Neural cell (in vitro differentiated cells): ENCODE measurements around the gene RHOBTB3. TPM values are rescaled to one million over a fixed set of nuclear protein-coding genes. Genes with fewer than 3 reads are reported as not detected.

Source experiments
- H2AFZ ChIP-seq: fragments of 200-600, 300-800 bp; sonication (generic), shearing (Covaris generic); 2 replicates; pipeline ENCODE4 v1.6.0; 2014; ENCODE audit warnings: low read depth, mild to moderate bottlenecking, antibody characterized with exemption, low read length, moderate library complexity
- H3F3A ChIP-seq: fragments of 200-600 bp; shearing (Covaris generic); 2 replicates; pipeline ENCODE4 v1.6.1; 2016; ENCODE audit warnings: mild to moderate bottlenecking, moderate library complexity, mixed read lengths, antibody characterized with exemption, low read length; ENCODE audit not compliant: insufficient read depth, poor library complexity, severe bottlenecking
- H3K27ac ChIP-seq: fragments of 200-600, 300-800 bp; sonication (generic), shearing (Covaris generic); 2 replicates; pipeline ENCODE4 v1.5.1; 2014; ENCODE audit warnings: mild to moderate bottlenecking, low read length, moderate library complexity
- H3K27me3 ChIP-seq: fragments of 300-800, 200-600 bp; sonication (generic), shearing (Covaris generic); 2 replicates; pipeline ENCODE4 v1.6.0; 2014; ENCODE audit warnings: mild to moderate bottlenecking, low read depth, low read length, moderate library complexity; ENCODE audit not compliant: insufficient read depth
- H3K36me3 ChIP-seq: fragments of 300-800, 200-600 bp; sonication (generic), shearing (Covaris generic); 2 replicates; pipeline ENCODE4 v1.5.1; 2014; ENCODE audit warnings: mild to moderate bottlenecking, antibody characterized with exemption, low read length, moderate library complexity; ENCODE audit not compliant: insufficient read depth
- H3K4me2 ChIP-seq: fragments of 300-800, 200-600 bp; sonication (generic), shearing (Covaris generic); 2 replicates; pipeline ENCODE4 v1.6.0; 2014; ENCODE audit warnings: mild to moderate bottlenecking, low read length
- H3K4me3 ChIP-seq: fragments of 300-800, 200-600 bp; sonication (generic), shearing (Covaris generic); 2 replicates; pipeline ENCODE4 v1.5.1; 2014; ENCODE audit warnings: mild to moderate bottlenecking, low read length, moderate library complexity
- H3K79me2 ChIP-seq: fragments of 200-600 bp; shearing (Covaris generic); replicated peaks from 2 replicates; pipeline ENCODE4 v1.6.0; 2014; ENCODE audit warnings: mild to moderate bottlenecking, low read length, moderate library complexity; ENCODE audit not compliant: insufficient read depth
- H3K9ac ChIP-seq: fragments of 300-800, 200-600 bp; sonication (generic), shearing (Covaris generic); 2 replicates; pipeline ENCODE4 v1.6.1; 2016; ENCODE audit warnings: mild to moderate bottlenecking, low read length, mixed read lengths
- H3K9me2 ChIP-seq: fragments of 200-600 bp; shearing (Covaris generic); 2 replicates; pipeline ENCODE4 v1.6.1; 2016; ENCODE audit warnings: mild to moderate bottlenecking, low read length, mixed read lengths; ENCODE audit not compliant: insufficient read depth
- H3K9me3 ChIP-seq: fragments of 200-600, 300-800 bp; sonication (generic), shearing (Covaris generic); 2 replicates; pipeline ENCODE4 v1.6.1; 2016; ENCODE audit warnings: mild to moderate bottlenecking, mixed run types, low read length, moderate library complexity, mixed read lengths
- H4K20me1 ChIP-seq: fragments of 200-600 bp; shearing (Covaris generic); 2 replicates; pipeline ENCODE4 v1.6.1; 2016; ENCODE audit warnings: mild to moderate bottlenecking, mixed run types; ENCODE audit not compliant: insufficient read depth
- EP300 ChIP-seq: fragments of 450-650 bp; conservative IDR thresholded peaks from 2 replicates; pipeline ENCODE4 v1.6.1; 2014; ENCODE audit warnings: antibody characterized with exemption, mild to moderate bottlenecking, moderate library complexity; ENCODE audit not compliant: poor library complexity, severe bottlenecking
- EZH2 ChIP-seq: fragments of 200-600, 300-800 bp; shearing (Covaris generic), sonication (generic); IDR thresholded peaks from 2 replicates; pipeline ENCODE4 v1.6.1; 2014; ENCODE audit warnings: antibody characterized with exemption, low read length, borderline replicate concordance, mild to moderate bottlenecking; ENCODE audit not compliant: insufficient read depth, poor library complexity, severe bottlenecking
- MXI1 ChIP-seq: fragments of 450-650 bp; conservative IDR thresholded peaks from 2 replicates; pipeline ENCODE4 v1.6.1; 2014; ENCODE audit warnings: antibody characterized with exemption, mild to moderate bottlenecking; ENCODE audit not compliant: poor library complexity, severe bottlenecking
- POLR2AphosphoS5 ChIP-seq: IDR thresholded peaks from 2 replicates; pipeline ENCODE4 v1.6.1; 2012
- RAD21 ChIP-seq: fragments of 450-650 bp; conservative IDR thresholded peaks from 2 replicates; pipeline ENCODE4 v1.6.1; 2014; ENCODE audit warnings: antibody characterized with exemption, mild to moderate bottlenecking, moderate library complexity
- SMC3 ChIP-seq: fragments of 450-650 bp; conservative IDR thresholded peaks from 2 replicates; pipeline ENCODE4 v1.6.1; 2014; ENCODE audit warnings: antibody characterized with exemption, mild to moderate bottlenecking, moderate library complexity; ENCODE audit not compliant: poor library complexity
- TAF1 ChIP-seq: IDR thresholded peaks from 2 replicates; pipeline ENCODE4 v1.6.1; 2012; ENCODE audit warnings: low read depth
- polyA plus RNA-seq: library from polyadenylated mRNA; depleted of rRNA; stranded (reverse); fragments of >200 nt; gene quantifications from 2 replicates; pipeline ENCODE4 v1.2.3, GENCODE V29; 2014
- TF ChIP-seq, protein P1 (sequence below): IDR thresholded peaks from 2 replicates; pipeline ENCODE4 v1.6.1; 2012; ENCODE audit warnings: borderline replicate concordance
- TF ChIP-seq, protein P2 (sequence below): fragments of 450-650 bp; IDR thresholded peaks from 2 replicates; pipeline ENCODE4 v1.5.1; 2014; ENCODE audit warnings: antibody characterized with exemption, mild to moderate bottlenecking, moderate library complexity; ENCODE audit not compliant: poor library complexity, severe bottlenecking

The RHOBTB3 gene
- polyA plus RNA-seq, 1 donor from 2014 or later, result 99.4 TPM

- H3K4me3 ChIP-seq, result no peak overlapping the region
- TF ChIP-seq, protein P1, sequence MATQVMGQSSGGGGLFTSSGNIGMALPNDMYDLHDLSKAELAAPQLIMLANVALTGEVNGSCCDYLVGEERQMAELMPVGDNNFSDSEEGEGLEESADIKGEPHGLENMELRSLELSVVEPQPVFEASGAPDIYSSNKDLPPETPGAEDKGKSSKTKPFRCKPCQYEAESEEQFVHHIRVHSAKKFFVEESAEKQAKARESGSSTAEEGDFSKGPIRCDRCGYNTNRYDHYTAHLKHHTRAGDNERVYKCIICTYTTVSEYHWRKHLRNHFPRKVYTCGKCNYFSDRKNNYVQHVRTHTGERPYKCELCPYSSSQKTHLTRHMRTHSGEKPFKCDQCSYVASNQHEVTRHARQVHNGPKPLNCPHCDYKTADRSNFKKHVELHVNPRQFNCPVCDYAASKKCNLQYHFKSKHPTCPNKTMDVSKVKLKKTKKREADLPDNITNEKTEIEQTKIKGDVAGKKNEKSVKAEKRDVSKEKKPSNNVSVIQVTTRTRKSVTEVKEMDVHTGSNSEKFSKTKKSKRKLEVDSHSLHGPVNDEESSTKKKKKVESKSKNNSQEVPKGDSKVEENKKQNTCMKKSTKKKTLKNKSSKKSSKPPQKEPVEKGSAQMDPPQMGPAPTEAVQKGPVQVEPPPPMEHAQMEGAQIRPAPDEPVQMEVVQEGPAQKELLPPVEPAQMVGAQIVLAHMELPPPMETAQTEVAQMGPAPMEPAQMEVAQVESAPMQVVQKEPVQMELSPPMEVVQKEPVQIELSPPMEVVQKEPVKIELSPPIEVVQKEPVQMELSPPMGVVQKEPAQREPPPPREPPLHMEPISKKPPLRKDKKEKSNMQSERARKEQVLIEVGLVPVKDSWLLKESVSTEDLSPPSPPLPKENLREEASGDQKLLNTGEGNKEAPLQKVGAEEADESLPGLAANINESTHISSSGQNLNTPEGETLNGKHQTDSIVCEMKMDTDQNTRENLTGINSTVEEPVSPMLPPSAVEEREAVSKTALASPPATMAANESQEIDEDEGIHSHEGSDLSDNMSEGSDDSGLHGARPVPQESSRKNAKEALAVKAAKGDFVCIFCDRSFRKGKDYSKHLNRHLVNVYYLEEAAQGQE, result no peak
- TF ChIP-seq EZH2 (no peak), SMC3 (no peak), EP300 (no peak), RAD21 (no peak), POLR2AphosphoS5 (no peak), TAF1 (no peak), MXI1 (no peak)
- TF ChIP-seq, protein P2, sequence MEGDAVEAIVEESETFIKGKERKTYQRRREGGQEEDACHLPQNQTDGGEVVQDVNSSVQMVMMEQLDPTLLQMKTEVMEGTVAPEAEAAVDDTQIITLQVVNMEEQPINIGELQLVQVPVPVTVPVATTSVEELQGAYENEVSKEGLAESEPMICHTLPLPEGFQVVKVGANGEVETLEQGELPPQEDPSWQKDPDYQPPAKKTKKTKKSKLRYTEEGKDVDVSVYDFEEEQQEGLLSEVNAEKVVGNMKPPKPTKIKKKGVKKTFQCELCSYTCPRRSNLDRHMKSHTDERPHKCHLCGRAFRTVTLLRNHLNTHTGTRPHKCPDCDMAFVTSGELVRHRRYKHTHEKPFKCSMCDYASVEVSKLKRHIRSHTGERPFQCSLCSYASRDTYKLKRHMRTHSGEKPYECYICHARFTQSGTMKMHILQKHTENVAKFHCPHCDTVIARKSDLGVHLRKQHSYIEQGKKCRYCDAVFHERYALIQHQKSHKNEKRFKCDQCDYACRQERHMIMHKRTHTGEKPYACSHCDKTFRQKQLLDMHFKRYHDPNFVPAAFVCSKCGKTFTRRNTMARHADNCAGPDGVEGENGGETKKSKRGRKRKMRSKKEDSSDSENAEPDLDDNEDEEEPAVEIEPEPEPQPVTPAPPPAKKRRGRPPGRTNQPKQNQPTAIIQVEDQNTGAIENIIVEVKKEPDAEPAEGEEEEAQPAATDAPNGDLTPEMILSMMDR, result no peak
- H4K20me1 ChIP-seq, result no peaks in the 10 kb centered on the region
- no peaks in the 10 kb centered on the region for H3F3A ChIP-seq
- no peaks in the 10 kb centered on the region for H3K27me3 ChIP-seq
- no peaks in the 10 kb centered on the region for H3K79me2 ChIP-seq
- no peak overlapping the region for H3K4me2 ChIP-seq
- H3K9me3 ChIP-seq, result no peaks in the 10 kb centered on the region
- H3K36me3 ChIP-seq, result no peaks in the 10 kb centered on the region
- H3K9me2 ChIP-seq, result no peaks in the 10 kb centered on the region
- no peak overlapping the region for H3K27ac ChIP-seq
- H2AFZ ChIP-seq, result no peak overlapping the region
- no peak overlapping the region for H3K9ac ChIP-seq
These were observed 30.9 kb downstream of the RHOBTB3 start for GRCh38 chr5:95761771-95762651.

DNA sequence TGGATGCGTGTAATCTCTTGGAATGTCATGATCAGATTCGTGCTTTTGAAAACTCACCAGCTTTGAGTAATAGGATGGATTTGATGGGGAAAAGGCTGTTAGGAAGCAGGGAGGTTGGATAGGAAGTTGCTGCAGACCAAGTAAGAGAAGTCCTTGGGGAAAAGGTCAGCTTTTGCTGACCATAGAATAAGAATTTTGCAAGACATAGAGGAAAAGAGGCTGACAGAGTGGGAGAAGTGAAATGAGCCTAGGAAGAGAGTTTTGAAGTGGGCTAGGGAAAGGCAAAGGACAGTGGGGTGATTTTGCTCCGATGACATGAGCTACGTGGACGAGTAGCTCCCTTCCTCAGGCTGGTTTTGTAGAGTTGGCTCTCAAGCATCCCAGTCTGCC lies 31.5 kb downstream of the RHOBTB3 start:
- Histone ChIP-seq H3K4me2 (no peak overlapping the region), H3F3A (no peaks in the 10 kb centered on the region), H3K27me3 (no peaks in the 10 kb centered on the region), H3K4me3 (no peak overlapping the region), H3K9me3 (no peaks in the 10 kb centered on the region), H4K20me1 (no peaks in the 10 kb centered on the region), H3K36me3 (no peaks in the 10 kb centered on the region), H3K9ac (no peak overlapping the region), H2AFZ (no peak overlapping the region), H3K27ac (no peak overlapping the region), H3K79me2 (no peaks in the 10 kb centered on the region), H3K9me2 (no peaks in the 10 kb centered on the region)
- no peak for TF ChIP-seq RAD21
- TF ChIP-seq, protein P1, result no peak
